GM12873 (cell line): ENCODE results near the gene CCBE1.

ENCODE experiments used
- TF ChIP-seq, protein P1 (sequence below): IDR thresholded peaks from 2 replicates; pipeline ENCODE4 v1.5.1; 2012; ENCODE audit warnings: low read depth, mild to moderate bottlenecking, moderate library complexity, low read length, control low read depth; ENCODE audit not compliant: insufficient read depth; ENCODE audit errors: missing control alignments

Gene CCBE1

DNA sequence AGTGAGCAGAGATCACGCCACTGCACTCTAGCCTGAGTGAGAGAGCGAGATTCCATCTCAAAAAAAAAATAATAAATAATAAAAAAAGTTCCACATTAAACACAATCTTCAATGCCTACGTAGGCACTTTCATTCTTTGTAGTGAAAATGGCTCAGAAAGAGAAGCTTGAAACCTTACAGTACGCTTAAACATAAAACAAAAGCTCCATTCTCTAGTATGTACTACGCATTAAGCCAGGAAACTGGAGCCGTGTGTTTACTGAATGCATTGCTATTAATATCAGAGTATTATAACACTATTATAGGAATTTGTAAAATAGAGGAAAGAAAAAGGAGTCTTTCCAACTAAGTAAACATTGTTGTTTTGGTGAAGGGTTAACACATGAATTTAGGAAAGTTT lies 296.8 kb downstream of the CCBE1 start:
- TF ChIP-seq, protein P1, sequence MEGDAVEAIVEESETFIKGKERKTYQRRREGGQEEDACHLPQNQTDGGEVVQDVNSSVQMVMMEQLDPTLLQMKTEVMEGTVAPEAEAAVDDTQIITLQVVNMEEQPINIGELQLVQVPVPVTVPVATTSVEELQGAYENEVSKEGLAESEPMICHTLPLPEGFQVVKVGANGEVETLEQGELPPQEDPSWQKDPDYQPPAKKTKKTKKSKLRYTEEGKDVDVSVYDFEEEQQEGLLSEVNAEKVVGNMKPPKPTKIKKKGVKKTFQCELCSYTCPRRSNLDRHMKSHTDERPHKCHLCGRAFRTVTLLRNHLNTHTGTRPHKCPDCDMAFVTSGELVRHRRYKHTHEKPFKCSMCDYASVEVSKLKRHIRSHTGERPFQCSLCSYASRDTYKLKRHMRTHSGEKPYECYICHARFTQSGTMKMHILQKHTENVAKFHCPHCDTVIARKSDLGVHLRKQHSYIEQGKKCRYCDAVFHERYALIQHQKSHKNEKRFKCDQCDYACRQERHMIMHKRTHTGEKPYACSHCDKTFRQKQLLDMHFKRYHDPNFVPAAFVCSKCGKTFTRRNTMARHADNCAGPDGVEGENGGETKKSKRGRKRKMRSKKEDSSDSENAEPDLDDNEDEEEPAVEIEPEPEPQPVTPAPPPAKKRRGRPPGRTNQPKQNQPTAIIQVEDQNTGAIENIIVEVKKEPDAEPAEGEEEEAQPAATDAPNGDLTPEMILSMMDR = no peak

DNA sequence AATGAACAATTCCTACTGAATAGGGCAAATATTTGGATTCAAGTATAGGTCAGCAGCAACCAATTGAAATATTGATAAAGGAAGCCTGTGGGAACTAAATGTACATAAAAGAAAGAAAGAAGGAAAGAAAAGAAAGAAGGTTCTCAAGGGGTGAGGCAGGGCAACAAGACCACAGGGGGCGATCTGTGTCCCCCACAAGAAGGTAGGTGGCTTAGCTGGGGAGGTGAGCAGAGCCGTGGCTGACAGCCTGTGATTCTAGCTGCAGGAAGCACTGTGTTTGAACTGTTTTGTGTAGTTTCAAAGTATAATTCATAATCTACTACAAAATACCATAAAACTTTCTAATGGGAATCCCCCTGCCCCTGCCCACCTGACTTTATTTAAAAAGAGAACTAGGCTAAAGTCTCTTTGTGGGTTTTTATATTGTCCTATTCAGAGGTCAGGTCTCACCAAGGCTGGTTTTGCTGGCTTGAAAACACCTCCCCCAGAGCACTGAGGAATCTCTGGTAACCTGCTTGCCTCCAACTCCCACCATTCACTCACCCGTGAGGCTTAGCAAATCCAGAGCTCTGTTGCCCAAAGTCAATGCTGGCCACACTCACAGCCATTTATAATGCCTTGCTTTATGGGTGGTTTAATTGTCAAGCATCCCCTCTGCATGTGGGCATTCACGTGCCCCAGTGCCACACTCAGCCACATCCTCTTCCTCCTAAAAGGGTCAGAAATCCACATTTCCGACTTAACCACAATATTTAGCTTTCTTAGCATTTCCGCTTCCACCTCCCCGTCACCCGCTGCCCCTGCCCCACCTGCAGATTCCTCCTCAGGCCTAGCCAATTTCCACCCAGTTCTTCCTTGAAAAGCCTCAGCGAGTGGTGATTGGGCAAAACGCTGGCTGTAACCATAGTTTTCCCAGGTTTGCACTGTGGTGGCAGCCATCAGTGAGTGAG lies 301.7 kb downstream of the CCBE1 start:
- TF ChIP-seq, protein P1 = no peak

DNA sequence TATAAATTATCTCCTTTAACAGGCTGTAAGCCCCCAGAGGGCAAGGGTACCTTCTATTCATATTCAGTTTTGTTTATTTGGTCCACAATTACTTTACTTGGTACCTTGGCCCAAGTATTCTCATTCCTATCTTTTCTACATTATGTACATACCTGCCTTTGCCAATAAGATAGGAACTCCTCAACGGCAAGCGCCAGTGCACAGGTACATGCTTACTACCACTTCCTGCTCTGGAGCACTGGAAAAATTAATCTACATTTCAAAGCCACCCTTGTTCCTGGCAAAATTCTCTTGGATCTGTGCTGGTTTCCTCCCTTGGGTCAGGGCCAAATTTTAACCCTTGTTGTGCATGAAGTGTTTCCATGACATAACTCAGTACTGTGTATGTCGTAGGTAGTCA lies 303.8 kb downstream of the CCBE1 start:
- TF ChIP-seq, protein P1 = no peak

DNA sequence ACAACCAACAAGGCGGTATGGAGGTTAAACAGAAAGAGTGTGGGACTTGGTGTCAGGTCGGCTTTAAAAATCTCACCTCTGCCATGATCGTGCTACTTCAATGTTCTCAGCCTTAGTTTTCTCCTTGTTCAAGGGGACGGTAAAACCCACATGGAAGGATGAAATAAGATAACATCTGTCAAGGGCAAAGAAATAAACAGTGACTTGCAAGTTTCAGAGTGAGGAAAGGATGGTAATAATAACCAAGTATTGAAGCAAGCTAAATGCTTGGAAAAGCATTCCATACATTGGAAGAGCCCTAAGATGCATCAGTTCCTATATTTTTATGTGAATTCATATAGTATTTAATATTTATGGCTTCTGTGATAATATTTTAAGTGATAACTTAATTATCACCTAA lies 308.4 kb downstream of the CCBE1 start:
- TF ChIP-seq, protein P1 = no peak

DNA sequence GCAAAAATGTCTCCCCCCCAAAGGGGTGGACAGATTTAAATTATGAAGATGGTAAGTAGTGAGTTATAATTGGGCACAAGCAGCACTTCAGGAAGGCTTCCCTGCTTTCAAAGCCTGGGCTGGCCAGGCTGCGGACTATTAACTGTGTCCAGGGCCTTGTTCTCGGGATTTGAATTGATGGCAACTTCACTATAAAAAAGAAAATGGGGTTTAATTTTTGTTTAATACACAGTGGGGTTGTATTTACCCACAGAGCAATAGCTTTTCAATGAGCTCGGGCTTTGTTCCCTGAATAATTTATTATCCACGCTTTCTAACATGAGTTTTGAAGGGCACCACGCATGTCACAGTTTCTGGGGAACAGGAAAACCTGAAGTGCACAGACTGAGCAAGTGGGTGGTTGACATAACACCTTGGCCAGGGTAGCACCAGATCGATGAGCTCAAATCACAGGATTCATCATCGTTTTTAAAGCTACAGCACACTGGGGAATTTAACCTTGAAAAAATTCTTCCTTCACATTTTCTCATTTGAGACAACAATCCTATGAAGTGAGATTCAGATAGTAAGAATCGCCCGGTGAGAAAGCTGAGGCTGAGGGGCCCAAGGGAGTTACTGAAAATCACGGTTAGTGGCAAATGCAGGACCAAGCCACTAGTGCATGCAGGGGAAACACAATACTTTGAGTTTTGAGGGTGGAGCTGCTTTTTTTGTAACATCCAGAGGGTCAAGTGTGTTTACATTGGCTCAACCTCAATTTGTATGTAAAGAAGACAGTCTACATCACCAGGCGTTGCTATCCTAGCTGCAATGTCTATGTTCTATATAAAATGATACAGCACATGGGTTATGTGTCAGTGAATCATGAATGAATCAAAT lies 309.3 kb downstream of the CCBE1 start:
- TF ChIP-seq, protein P1 = no peak

DNA sequence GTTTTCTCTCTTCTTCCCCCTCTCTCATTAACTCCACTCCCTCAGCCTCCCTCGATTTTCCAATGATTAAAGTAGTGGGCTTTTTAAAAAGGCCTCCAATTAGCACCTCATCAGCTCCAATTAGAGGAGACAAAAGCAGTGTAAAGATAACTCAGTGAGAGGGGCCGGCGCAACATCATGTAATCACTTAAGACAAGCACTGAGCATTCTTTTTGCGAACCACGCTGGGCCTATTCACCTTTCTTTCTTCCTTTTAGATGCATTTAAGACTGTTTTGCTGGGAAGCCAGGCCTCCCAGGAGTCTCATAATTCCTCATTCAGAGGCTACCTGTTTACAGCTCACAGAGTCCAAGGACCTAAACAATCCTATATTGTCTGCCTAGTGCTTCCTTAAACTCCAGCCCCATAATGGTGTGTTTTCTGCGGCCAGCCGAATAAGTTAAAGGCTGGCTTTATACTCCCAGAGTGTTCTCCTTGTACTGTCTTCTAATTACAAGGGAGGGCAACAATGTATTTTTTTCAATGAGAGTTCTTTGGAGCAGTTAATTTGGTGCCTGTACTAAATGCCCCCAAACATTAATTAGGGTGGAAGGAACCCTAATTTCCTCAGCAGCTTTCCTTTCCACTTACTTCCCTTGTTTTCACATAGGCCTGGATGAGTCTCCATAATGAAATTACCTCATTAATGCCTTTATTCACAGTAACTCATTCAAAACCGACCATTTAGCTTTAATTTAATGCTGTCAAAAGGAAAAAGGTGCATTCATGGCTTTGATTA lies 310.1 kb downstream of the CCBE1 start:
- TF ChIP-seq, protein P1 = no peak
